Thyroid gland (tissue), 4 donors: Measurements from ENCODE around the gene GUSB.
"Not testable (repeated sequence)": the region's sequence is repeated elsewhere in the genome, so short reads cannot be mapped to it uniquely, and the experiment has no call there.

Experiments
- POLR2A ChIP-seq, 2 donors: fragments of 450-650 bp; IDR thresholded peaks; one replicate each; pipeline ENCODE4 v1.6.1; 2017; ENCODE audit warnings: antibody characterized with exemption in 2 of 2, mild to moderate bottlenecking in 2 of 2, moderate library complexity in 1 of 2
- TF ChIP-seq, protein P1 (sequence below), 6 experiments: fragments of 200-600 bp in 3 of 6; fragments of 450-650 bp in 3 of 6; sonication (generic) in 3 of 6; IDR thresholded peaks; one replicate each; pipeline ENCODE4 v1.5.1; 2016 to 2019; ENCODE audit warnings: antibody characterized with exemption in 6 of 6, mild to moderate bottlenecking in 2 of 6, inconsistent platforms in 1 of 6, moderate library complexity in 1 of 6

DNA sequence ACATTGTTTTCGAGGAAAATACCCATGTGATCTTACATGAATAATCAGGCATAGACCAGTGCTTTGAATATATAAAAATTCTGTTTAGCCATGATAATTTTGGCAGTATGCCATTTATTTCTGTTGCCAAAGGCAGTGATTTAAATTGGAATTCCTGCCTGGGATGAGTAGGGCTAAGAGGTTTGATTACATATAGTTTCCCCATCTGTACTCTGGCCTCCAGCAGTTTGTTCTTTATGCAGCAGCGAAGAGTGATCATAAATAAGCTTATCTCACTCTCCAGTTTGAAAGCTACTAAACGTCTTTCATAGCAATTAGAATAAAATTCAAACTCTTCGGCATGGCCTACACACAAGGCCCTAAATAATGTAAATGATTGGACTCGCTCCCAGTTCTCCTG, 36.2 kb downstream of the GUSB start:
- not testable (repeated sequence) for TF ChIP-seq POLR2A (IDR thresholded peaks at IDR 0.05)
- TF ChIP-seq, protein P1, sequence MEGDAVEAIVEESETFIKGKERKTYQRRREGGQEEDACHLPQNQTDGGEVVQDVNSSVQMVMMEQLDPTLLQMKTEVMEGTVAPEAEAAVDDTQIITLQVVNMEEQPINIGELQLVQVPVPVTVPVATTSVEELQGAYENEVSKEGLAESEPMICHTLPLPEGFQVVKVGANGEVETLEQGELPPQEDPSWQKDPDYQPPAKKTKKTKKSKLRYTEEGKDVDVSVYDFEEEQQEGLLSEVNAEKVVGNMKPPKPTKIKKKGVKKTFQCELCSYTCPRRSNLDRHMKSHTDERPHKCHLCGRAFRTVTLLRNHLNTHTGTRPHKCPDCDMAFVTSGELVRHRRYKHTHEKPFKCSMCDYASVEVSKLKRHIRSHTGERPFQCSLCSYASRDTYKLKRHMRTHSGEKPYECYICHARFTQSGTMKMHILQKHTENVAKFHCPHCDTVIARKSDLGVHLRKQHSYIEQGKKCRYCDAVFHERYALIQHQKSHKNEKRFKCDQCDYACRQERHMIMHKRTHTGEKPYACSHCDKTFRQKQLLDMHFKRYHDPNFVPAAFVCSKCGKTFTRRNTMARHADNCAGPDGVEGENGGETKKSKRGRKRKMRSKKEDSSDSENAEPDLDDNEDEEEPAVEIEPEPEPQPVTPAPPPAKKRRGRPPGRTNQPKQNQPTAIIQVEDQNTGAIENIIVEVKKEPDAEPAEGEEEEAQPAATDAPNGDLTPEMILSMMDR (IDR thresholded peaks at IDR 0.05): not testable (repeated sequence)
